Activated B cell treated with CpG ODN at 0.5 μM for 24 hours (primary cell): ENCODE data around the gene MRGPRF. TPM values are rescaled to one million over a fixed set of nuclear protein-coding genes. Genes with fewer than 3 reads are reported as not detected.

Source experiments
- ATAC-seq: fragments of 200-7000 bp; cut with Tn5 transposase; one replicate; pipeline ENCODE4 v1.10.0; 2021; ENCODE audit warnings: low read depth, mild to moderate bottlenecking, moderate library complexity
- CTCF ChIA-PET: fragments of 350-600 bp; sonication (Branson Sonifier 250); formaldehyde crosslinking; loops from one replicate; lab custom pipeline; 2021; ENCODE audit warnings: antibody characterized with exemption; lab: Charles Lee
- POLR2A ChIA-PET: fragments of 350-600 bp; sonication (Branson Sonifier 250); formaldehyde crosslinking; loops from one replicate; lab custom pipeline; 2021; ENCODE audit warnings: antibody characterized with exemption; lab: Charles Lee
- DNase-seq: peaks from one replicate; pipeline ENCODE4 v3.0.0; 2022
- H3K27ac Mint-ChIP-seq: one replicate; pipeline ENCODE4 v1.8.0; 2020; ENCODE audit warnings: mixed read lengths
- H3K27me3 Mint-ChIP-seq: one replicate; pipeline ENCODE4 v1.8.0; 2021; ENCODE audit warnings: mixed read lengths
- H3K36me3 Mint-ChIP-seq: one replicate; pipeline ENCODE4 v1.8.0; 2021; ENCODE audit warnings: low read depth, mixed read lengths
- H3K4me1 Mint-ChIP-seq: one replicate; pipeline ENCODE4 v1.8.0; 2021; ENCODE audit warnings: mixed read lengths
- H3K4me3 Mint-ChIP-seq: one replicate; pipeline ENCODE4 v1.8.0; 2020; ENCODE audit warnings: mild to moderate bottlenecking, mixed read lengths
- H3K9me3 Mint-ChIP-seq: one replicate; pipeline ENCODE4 v1.8.0; 2020; ENCODE audit warnings: mixed read lengths
- CTCF ChIP-seq: fragments of 200-600 bp; IDR thresholded peaks from one replicate; pipeline ENCODE4 v1.8.0; 2022; ENCODE audit warnings: antibody characterized with exemption, mild to moderate bottlenecking
- intact Hi-C: fragments of 100-400 bp; cut with micrococcal nuclease; formaldehyde crosslinking; loops from one replicate; pipeline ENCODE4 v1.15.1; 2024
- total RNA-seq: library from RNA; stranded (reverse); gene quantifications from 2 replicates; pipeline ENCODE4 v1.2.3, GENCODE V29; 2022

Gene MRGPRF
- total RNA-seq, 1 donor from 2014 or later = not detected

GRCh38 chr11:69012092-69013008, 696 bp downstream of the MRGPRF start:
- peaks cover 28% of the 10 kb centered on the region for H3K27me3 Mint-ChIP-seq
- H3K27ac Mint-ChIP-seq = no peak overlapping the region
- CTCF ChIA-PET = no interaction called here
- intact Hi-C loops = no loop called here
- no peak for ATAC-seq
- H3K36me3 Mint-ChIP-seq = no peaks in the 10 kb centered on the region
- TF ChIP-seq CTCF = no peak
- peaks cover 5% of the 10 kb centered on the region for H3K4me1 Mint-ChIP-seq
- H3K4me3 Mint-ChIP-seq = no peak overlapping the region
- H3K9me3 Mint-ChIP-seq = no peaks in the 10 kb centered on the region
- DNase-seq = no peak
- POLR2A ChIA-PET = no interaction called here

GRCh38 chr11:69011624-69012091, 1.4 kb downstream of the MRGPRF start:
- Mint-ChIP-seq H3K27me3 (peaks cover 28% of the 10 kb centered on the region), H3K4me3 (no peak overlapping the region), H3K4me1 (peaks cover 5% of the 10 kb centered on the region), H3K27ac (no peak overlapping the region), H3K9me3 (no peaks in the 10 kb centered on the region), H3K36me3 (no peaks in the 10 kb centered on the region)
- DNase-seq (no peak), ATAC-seq (no peak)
- ChIA-PET CTCF (no interaction called here), POLR2A (no interaction called here)
- intact Hi-C loops = loop anchor here (1.0 kb wide), 1 partner anchor 77 kb away; no protein-coding TSS in a partner anchor
- TF ChIP-seq CTCF = no peak

- Mint-ChIP-seq H3K36me3 (no peaks in the 10 kb centered on the region), H3K27ac (no peak overlapping the region), H3K4me3 (no peak overlapping the region), H3K27me3 (peaks cover 28% of the 10 kb centered on the region), H3K4me1 (peaks cover 5% of the 10 kb centered on the region), H3K9me3 (no peaks in the 10 kb centered on the region)
- intact Hi-C loops = loop anchor here (1.0 kb wide), 1 partner anchor 77 kb away; no protein-coding TSS in a partner anchor
- no peak for TF ChIP-seq CTCF
- peak; percentile 89 for ATAC-seq
- DNase-seq = no peak
- CTCF ChIA-PET = no interaction called here
- POLR2A ChIA-PET = interaction anchor here (0.6 kb wide), 1 partner anchor 8 kb away, joined by 3 read pairs; no protein-coding TSS in a partner anchor
Observed at GRCh38 chr11:69010964-69011623, 2.0 kb downstream of the MRGPRF start.

GRCh38 chr11:69010361-69010891, 2.6 kb downstream of the MRGPRF start:
- DNase-seq (no peak), ATAC-seq (no peak)
- POLR2A ChIA-PET = interaction anchor here (0.6 kb wide), 1 partner anchor 8 kb away, joined by 3 read pairs; no protein-coding TSS in a partner anchor
- CTCF ChIA-PET = no interaction called here
- H3K27me3 Mint-ChIP-seq = peaks cover 29% of the 10 kb centered on the region
- intact Hi-C loops = no loop called here
- no peak for TF ChIP-seq CTCF
- no peaks in the 10 kb centered on the region for H3K9me3 Mint-ChIP-seq
- no peak overlapping the region for H3K27ac Mint-ChIP-seq
- no peaks in the 10 kb centered on the region for H3K36me3 Mint-ChIP-seq
- H3K4me3 Mint-ChIP-seq = no peak overlapping the region
- peaks cover 5% of the 10 kb centered on the region for H3K4me1 Mint-ChIP-seq
